AG09309 (cell line): ENCODE measurements around the gene TTC7B.

Experiments used
- DNase-seq: peaks from one replicate; pipeline ENCODE4 v3.0.0-alpha.2; 2010; ENCODE audit warnings: low read depth
- H3K4me3 ChIP-seq: 2 replicates; pipeline ENCODE4 v1.5.1; 2011; ENCODE audit warnings: mild to moderate bottlenecking, low read depth, low read length, moderate library complexity; ENCODE audit not compliant: control insufficient read depth
- TF ChIP-seq, protein P1 (sequence below): IDR thresholded peaks from 2 replicates; pipeline ENCODE4 v1.5.1; 2011; ENCODE audit warnings: mild to moderate bottlenecking, low read depth, low read length, inconsistent platforms; ENCODE audit not compliant: insufficient read depth, control insufficient read depth; ENCODE audit errors: missing control alignments

Gene TTC7B

DNA sequence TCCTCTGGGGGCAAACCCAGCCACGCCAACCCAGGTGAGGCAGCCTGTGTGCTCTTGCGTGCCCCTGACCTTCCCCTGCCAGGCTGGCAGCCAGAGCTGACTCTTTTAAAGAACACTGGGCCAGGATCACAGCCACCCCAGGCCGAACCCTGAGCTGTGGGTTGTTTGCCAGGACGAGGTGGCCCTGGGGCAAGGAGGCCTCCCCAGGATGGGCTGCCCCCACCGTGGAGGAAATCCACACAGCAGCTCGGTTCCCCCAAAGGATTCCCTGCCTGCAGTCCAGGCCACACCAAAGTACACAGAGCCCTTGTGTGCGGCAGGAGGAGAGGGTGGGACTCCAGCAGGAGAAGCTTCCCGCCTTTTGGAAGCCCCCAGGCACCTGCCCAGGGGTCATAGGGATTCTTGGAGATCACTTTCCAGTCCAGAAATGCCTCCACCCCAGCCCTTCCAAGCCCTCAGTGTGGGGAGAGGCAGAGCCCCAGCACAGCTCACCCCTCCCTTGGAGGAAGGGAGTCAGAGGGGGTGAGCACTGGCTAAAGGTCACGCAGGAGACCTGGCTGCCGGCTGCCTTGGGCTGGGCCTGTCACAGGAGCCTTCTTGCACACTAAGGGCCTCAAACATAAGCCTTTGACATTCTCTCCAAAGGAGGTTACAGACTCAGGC is 303.8 kb downstream of the TTC7B start:
- no peak overlapping the region for H3K4me3 ChIP-seq
- DNase-seq = no peak
- TF ChIP-seq, protein P1, sequence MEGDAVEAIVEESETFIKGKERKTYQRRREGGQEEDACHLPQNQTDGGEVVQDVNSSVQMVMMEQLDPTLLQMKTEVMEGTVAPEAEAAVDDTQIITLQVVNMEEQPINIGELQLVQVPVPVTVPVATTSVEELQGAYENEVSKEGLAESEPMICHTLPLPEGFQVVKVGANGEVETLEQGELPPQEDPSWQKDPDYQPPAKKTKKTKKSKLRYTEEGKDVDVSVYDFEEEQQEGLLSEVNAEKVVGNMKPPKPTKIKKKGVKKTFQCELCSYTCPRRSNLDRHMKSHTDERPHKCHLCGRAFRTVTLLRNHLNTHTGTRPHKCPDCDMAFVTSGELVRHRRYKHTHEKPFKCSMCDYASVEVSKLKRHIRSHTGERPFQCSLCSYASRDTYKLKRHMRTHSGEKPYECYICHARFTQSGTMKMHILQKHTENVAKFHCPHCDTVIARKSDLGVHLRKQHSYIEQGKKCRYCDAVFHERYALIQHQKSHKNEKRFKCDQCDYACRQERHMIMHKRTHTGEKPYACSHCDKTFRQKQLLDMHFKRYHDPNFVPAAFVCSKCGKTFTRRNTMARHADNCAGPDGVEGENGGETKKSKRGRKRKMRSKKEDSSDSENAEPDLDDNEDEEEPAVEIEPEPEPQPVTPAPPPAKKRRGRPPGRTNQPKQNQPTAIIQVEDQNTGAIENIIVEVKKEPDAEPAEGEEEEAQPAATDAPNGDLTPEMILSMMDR = no peak

DNA sequence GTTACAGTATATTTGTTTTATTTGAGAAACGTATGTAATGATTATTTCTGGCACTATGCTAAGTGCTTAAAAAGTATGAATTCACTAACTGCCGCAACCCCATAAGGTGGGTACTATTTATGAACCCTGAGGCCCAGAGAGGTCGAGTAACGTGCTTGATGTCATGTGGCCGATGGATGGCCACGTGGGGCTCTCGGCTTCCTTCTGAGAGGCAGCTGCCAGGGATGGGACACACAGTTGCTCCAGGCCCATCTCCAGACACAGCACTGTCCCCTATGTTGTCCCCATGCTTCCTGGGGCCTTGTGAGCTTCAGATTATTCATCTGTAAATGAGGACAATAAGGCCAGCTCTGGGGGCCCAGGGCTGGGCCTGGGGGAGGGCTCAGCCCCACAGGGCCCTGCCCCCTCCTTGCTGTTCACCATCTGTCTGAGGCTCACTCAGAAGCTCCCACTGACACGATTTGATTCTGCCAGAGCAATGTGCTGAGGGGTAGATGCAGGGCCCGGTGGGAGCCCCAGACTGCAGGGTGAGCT is 304.4 kb downstream of the TTC7B start:
- no peak overlapping the region for H3K4me3 ChIP-seq
- TF ChIP-seq, protein P1 = no peak
- DNase-seq = no peak

DNA sequence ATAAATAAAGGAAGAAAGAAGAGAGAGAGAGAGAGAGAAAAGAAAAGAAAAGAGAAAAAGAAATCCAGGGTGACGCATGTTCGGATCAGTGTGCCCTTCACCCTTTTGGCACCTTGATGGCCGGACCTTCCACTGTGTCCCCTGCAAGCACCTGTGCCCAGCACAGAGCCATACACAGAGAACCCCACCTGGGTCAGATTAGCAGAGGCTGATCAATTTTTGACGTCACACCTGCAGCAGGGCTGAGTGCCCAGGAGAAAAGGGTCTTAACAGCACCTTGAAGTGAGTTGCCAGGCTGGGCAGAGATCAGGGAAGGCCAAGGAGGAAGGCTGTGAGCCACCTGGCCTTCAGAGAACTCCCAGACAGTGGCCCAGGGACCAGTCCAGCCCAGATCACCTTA is 305.0 kb downstream of the TTC7B start:
- TF ChIP-seq, protein P1 = no peak
- H3K4me3 ChIP-seq = no peak overlapping the region
- no peak for DNase-seq

DNA sequence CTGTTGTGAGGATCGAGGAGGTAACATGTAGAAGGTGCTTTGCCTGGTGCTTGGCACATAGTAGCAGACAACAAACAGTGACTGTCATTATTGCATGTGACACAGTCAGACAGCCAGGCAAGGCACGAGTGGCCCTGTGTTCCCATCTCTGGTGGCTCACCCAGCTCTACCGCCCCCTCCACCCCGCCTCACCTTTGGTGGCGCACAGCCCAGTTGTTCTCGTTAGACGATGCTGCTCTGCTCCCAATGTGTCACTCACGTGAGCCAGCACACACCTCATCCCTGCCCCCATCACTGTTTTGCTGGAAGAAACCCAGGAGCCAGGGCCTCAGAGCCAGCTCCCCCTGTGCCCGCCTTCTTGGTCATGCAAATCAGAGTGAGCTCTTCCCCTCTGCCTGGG is 306.1 kb downstream of the TTC7B start:
- TF ChIP-seq, protein P1 = no peak
- no peak for DNase-seq
- H3K4me3 ChIP-seq = no peak overlapping the region

DNA sequence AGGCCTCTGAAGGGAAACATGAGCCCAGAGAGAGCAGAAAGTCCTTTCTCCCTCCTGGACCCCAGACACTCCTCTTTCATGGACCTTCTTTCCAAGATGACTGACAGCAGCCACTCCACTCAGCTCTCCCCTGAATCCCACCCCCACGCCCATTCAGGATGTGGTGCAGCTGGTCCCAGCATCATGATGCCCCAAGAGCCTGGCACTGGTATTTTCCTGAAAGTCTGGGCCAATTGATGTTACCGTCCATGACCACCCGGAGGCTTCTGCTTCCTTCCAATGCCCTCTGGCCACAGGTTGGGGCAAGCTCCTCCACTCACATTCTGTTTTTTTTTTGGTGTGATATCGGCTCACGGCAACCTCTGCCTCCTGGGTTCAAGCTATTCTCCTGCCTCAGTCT is 306.8 kb downstream of the TTC7B start:
- no peak overlapping the region for H3K4me3 ChIP-seq
- DNase-seq = no peak
- TF ChIP-seq, protein P1 = no peak

DNA sequence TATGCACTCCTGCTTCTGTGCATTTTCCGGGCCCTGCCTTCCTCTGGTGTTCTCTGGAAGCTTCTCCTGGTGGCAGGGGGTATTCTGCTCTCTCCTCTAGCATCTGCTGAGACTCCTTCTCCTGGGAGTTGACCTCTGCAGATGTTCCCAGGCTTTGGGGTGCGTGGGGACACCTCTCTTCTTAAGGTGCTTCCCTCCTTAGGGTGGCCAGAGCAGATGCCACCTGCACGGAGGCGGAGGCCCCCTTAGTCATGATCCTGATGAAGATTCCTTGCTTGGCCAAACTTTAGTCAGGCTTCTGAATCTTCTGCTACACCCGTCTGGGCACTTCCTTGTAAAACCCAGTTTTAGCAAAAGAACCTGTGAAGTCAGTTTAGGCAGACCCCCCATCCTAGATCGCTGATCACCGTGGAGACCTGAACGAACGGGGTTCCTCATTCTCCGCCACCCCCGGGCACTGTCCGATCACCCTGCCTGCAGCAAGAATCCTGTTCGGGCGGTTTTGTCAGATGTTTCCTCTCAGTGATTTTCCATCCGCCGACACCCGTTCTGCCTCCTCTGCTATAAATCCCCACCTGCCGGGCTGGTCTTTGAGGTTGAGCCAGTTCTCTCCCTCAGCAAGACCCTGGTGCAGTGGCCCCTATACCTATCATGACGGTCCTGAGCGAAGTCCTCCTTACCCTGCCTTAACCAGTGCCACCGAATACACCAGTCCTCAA is 307.5 kb downstream of the TTC7B start:
- TF ChIP-seq, protein P1 = no peak
- no peak for DNase-seq

More for the DNA sequence above, 307.5 kb downstream of the TTC7B start:
- no peak overlapping the region for H3K4me3 ChIP-seq
